BJ (cell line): ENCODE results near the gene LILRA6. TPM values are rescaled to one million over a fixed set of nuclear protein-coding genes. Genes with fewer than 3 reads are reported as not detected.
"Not testable (repeated sequence)": the region's sequence is repeated elsewhere in the genome, so short reads cannot be mapped to it uniquely, and the experiment has no call there.

Experiments
- CTCF ChIA-PET: fragments of 350-600 bp; formaldehyde crosslinking; extraction: SDS; loops from one replicate; lab custom pipeline; 2021; ENCODE audit warnings: antibody characterized with exemption, inconsistent platforms; lab: Yijun Ruan, JAX
- POLR2A ChIA-PET: fragments of 300-600 bp; sonication (Branson Sonifier 250); formaldehyde crosslinking; extraction: SDS; loops from one replicate; lab custom pipeline; 2021; ENCODE audit warnings: antibody characterized with exemption; lab: Charles Lee
- DNase-seq: peaks from one replicate; pipeline ENCODE4 v3.0.0-alpha.2; 2011; ENCODE audit warnings: low read depth
- H3K27me3 ChIP-seq: 2 replicates; pipeline ENCODE4 v1.6.0; 2011; ENCODE audit warnings: low read length; ENCODE audit not compliant: control insufficient read depth, insufficient read depth
- H3K36me3 ChIP-seq: 2 replicates; pipeline ENCODE4 v1.5.1; 2011; ENCODE audit warnings: low read length; ENCODE audit not compliant: control insufficient read depth, insufficient read depth
- H3K4me3 ChIP-seq: 2 replicates; pipeline ENCODE4 v1.5.1; 2011; ENCODE audit warnings: low read depth, mild to moderate bottlenecking, control low read depth, low read length
- CTCF ChIP-seq: IDR thresholded peaks from 2 replicates; pipeline ENCODE4 v1.5.1; 2011; ENCODE audit warnings: low read depth, mild to moderate bottlenecking, control low read depth, inconsistent platforms, low read length, moderate library complexity; ENCODE audit not compliant: insufficient read depth
- polyA plus RNA-seq: library from polyadenylated mRNA; depleted of rRNA; stranded (reverse); fragments of >200 nt; gene quantifications from 2 replicates; pipeline ENCODE4 v1.2.3, GENCODE V29; 2011

Gene LILRA6
- polyA plus RNA-seq, 1 experiment: not detected

GRCh38 chr19:54248016-54248601 is 5.5 kb upstream of the LILRA6 start:
- ChIA-PET POLR2A (no interaction called here), CTCF (interaction anchor here (0.6 kb wide), 1 partner anchor 18 kb away, joined by 3 read pairs; no protein-coding TSS in a partner anchor)
- TF ChIP-seq CTCF: no peak
- Histone ChIP-seq H3K4me3 (no peak overlapping the region), H3K27me3 (peaks cover 4% of the 10 kb centered on the region), H3K36me3 (no peaks in the 10 kb centered on the region)
- no peak for DNase-seq

- CTCF ChIA-PET: no interaction called here
- TF ChIP-seq CTCF: no peak
- no peak overlapping the region for H3K4me3 ChIP-seq
- POLR2A ChIA-PET: no interaction called here
- no peaks in the 10 kb centered on the region for H3K36me3 ChIP-seq
- H3K27me3 ChIP-seq: peaks cover 2% of the 10 kb centered on the region
- no peak for DNase-seq
Observed at GRCh38 chr19:54247106-54247930, 4.7 kb upstream of the LILRA6 start.

- Histone ChIP-seq H3K27me3 (no peaks in the 10 kb centered on the region), H3K36me3 (no peaks in the 10 kb centered on the region), H3K4me3 (no peak overlapping the region)
- DNase-seq: no peak
- no peak for TF ChIP-seq CTCF
- POLR2A ChIA-PET: no interaction called here
- CTCF ChIA-PET: no interaction called here
Observed at GRCh38 chr19:54245936-54246335, 3.3 kb upstream of the LILRA6 start.

GRCh38 chr19:54243809-54244208 is 1.2 kb upstream of the LILRA6 start:
- H3K4me3 ChIP-seq, POLR2A ChIA-PET, DNase-seq, CTCF ChIA-PET, H3K36me3 ChIP-seq, H3K27me3 ChIP-seq: not testable (repeated sequence)

GRCh38 chr19:54242234-54242633 is 356 bp downstream of the LILRA6 start:
- CTCF ChIA-PET, H3K27me3 ChIP-seq, POLR2A ChIA-PET, DNase-seq, H3K36me3 ChIP-seq, H3K4me3 ChIP-seq: not testable (repeated sequence)

- H3K36me3 ChIP-seq, CTCF ChIA-PET, H3K4me3 ChIP-seq, DNase-seq, POLR2A ChIA-PET, H3K27me3 ChIP-seq: not testable (repeated sequence)
Observed at GRCh38 chr19:54240372-54241336, 1.9 kb downstream of the LILRA6 start.

- H3K27me3 ChIP-seq, CTCF ChIA-PET, DNase-seq, H3K36me3 ChIP-seq, H3K4me3 ChIP-seq, POLR2A ChIA-PET: not testable (repeated sequence)
Observed at GRCh38 chr19:54239491-54240371, 2.9 kb downstream of the LILRA6 start.
